Activated CD8-positive, alpha-beta memory T cell treated with anti-CD3 and anti-CD28 coated beads, Interleukin-2, amount 50 U/mL, for 24 hours (primary cell): ENCODE results near the gene HCFC1.

ENCODE experiments used
- DNase-seq: peaks from one replicate; pipeline ENCODE4 v3.0.0-alpha.2; 2020; ENCODE audit errors: extremely low read depth

Gene HCFC1

DNA sequence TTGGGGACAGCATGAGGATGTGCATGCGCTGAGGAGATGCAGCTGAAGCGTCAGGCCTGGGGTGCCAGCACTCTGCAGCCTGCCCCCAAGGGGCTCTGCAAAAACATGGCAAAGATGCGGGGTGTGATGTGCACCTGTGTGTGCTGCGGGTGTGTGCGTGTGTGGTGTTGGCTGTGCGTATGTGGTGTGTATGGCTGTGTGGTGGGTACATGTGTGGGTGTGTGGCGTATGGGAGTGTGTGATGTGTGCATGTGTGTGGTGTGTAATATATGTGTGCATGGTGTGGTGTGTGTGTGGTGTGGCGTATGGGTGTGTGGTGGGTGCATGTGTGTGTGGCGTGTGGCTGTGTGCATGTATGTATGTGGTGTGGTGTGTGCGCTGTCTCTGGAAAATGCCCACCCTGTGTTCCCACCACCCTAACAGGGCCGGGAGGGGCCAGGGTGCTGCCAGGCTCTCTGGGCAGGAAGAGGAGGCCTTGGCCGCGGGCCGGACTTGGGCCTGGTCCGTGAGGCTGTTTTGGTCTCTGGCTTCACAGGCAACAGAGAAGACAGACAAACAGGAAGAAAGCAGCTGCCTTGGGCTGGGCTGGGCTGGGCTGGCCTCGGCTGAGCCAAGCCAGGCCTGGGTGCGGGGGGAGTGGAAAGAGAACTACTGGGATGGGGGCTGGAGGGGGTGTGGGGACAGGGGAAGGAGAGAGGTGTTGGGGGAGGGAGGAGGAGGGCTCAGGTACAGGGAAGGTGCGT, 68.2 kb downstream of the HCFC1 start:
- no peak for DNase-seq

DNA sequence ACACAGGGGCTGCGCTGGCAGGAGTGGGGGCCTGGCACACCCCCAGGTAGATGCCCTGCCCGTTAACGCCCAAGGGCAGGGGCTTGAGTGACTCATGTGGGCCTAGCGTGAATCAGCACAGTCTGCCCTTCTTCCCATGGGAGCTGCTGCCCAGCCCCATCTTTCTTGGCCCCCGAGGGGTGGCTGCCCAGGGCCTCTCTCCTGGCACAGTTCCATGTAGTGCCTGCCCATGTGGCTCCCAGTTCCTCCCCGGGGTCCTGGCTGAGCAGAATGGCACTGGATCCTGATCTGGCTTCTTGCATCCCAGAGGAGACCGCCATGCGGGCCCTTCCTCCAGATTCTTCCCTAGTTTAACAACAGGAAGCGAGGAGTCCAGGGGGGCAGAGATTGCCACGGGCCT, 69.2 kb downstream of the HCFC1 start:
- DNase-seq = no peak

DNA sequence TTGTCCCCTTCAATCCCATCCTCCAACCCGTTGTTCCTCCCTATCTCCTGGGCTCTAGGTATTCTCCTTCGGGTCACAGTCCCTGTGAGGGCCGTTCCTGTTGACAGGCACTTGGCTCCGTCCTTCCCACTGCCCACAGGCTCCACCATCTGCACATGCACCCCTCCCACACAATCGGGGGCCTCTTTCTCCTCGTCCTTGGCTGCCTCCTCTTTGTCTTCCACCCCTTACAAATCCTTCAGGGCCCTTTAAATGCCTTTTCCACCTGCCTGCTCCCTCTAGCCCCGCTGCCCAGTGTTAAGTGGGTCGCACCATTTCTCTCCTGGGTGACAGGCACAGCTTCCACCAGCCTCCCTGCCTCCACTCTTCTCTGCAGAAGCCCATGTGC, 69.9 kb downstream of the HCFC1 start:
- no peak for DNase-seq

DNA sequence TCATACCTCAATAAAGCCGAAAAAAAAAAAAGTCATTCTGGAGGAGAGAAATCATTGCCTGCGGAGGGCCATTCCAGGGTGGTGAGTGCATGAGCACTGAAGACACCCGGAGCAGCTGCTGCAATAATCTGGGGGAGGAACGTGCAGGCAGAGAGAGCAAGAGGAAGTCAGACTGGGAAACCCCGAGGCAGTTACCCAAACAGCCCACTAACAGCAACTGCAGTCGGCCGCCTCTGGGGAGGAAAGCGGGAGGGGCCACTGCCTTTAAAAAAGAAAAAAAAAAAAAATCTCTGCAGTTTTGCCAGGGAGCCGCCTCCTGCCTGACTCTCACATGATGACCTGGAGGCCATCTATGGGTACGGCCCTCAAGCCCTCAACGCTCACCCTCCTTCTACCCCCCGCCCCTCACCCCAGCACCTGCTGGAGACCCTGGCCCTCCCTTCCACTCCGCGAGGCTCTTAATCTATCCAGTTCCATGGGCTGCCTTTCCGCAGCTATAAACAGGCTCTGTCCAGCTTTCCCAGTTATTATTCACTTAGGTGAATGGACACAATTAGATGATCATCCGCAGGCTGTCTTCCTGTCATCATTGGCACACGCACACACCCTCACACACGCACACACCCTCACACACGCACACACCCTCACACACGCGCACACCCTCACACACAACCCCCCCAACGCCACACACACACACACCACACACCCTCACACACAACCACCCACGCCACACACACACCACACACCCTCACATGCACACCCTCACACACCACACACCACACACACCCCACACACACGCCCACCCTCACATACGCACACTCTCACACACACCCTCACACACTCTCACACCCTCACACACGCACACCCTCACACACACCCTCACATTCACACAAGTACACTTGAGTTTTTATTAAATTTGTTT, 70.5 kb downstream of the HCFC1 start:
- DNase-seq = no peak

DNA sequence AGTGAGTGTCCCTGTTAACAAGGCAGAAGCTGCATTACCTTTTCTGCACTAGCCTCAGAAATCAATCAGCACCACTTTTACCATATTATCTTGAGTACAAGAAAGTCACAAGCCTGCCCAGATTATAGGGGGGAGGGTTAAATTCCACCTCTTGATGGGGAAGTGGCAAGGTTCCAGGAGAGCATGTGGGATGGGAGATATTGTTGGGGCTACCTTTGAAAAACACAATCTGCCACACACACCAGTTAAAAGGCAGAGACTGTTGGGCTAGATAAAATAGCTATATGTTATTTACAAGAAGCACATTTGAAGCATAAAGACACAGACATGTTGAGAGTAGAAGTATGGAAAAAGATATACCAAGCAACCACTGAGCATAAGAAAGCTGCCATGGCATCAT, 73.7 kb downstream of the HCFC1 start:
- no peak for DNase-seq
